HCT116 (cell line): ENCODE results near the gene CSRP1. TPM values are rescaled to one million over a fixed set of nuclear protein-coding genes. Genes with fewer than 3 reads are reported as not detected.

Experiments used
- ATAC-seq: fragments of 200-7000 bp; cut with Tn5 transposase; 2 replicates; pipeline ENCODE4 v1.9.1; 2020; ENCODE audit warnings: mild to moderate bottlenecking, moderate library complexity
- BruUV-seq: library from RNA; stranded (reverse); fragments of 400-500 nt; replicated peaks from 2 replicates; lab custom pipeline; 2021; lab: Mats Ljungman, UMichigan
- CTCF ChIA-PET: fragments of 300-600 bp; sonication (Branson Sonifier 250); formaldehyde crosslinking; loops from one replicate; lab custom pipeline; 2021; ENCODE audit warnings: antibody characterized with exemption; lab: Charles Lee
- POLR2A ChIA-PET: fragments of 300-600, 350-600 bp; sonication (Branson Sonifier 250); formaldehyde crosslinking; loops from one replicate; lab custom pipeline; 2021; ENCODE audit warnings: antibody characterized with exemption; lab: Charles Lee
- RAD21 ChIA-PET, 2 experiments: fragments of 300-600 bp; sonication (Branson Sonifier 250); formaldehyde crosslinking; loops; one replicate each; lab custom pipeline; 2023; ENCODE audit warnings: low total read pairs in 2 of 2; ENCODE audit not compliant: uncharacterized antibody in 2 of 2, unreplicated experiment in 2 of 2, low non-redundant PET in 1 of 2; lab: Charles Lee
- DNase-seq: peaks from one replicate; pipeline ENCODE4 v3.0.0-alpha.2; 2010; ENCODE audit warnings: low read depth, low spot score
- H2AFZ ChIP-seq: fragments of 200-600 bp; shearing (Covaris generic), sonication (generic); 2 replicates; pipeline ENCODE4 v1.6.1; 2017; ENCODE audit warnings: low read depth, mixed run types, mixed read lengths, antibody characterized with exemption, low read length; ENCODE audit not compliant: poor library complexity, severe bottlenecking
- H3K27ac ChIP-seq: 2 replicates; pipeline ENCODE4 v1.5.1; 2012; ENCODE audit warnings: low read depth, low read length
- H3K27me3 ChIP-seq: fragments of 200-600 bp; sonication (generic); 2 replicates; pipeline ENCODE4 v1.6.1; 2016; ENCODE audit warnings: mixed run types, low read length, mixed read lengths; ENCODE audit not compliant: insufficient read depth
- H3K36me3 ChIP-seq, 2 experiments: fragments of 200-500 bp in 1 of 2; fragments of 200-600 bp in 1 of 2; sonication (Bioruptor generic) in 1 of 2; sonication (generic) in 1 of 2; 2 replicates each; pipeline versions ENCODE4 v1.5.1 to v1.6.1; 2014 to 2016; ENCODE audit warnings: low read length in 2 of 2, inconsistent platforms in 1 of 2, mixed read lengths in 1 of 2, mixed run types in 1 of 2; ENCODE audit not compliant: insufficient read depth in 2 of 2, control insufficient read depth in 1 of 2
- H3K4me1 ChIP-seq, 2 experiments: fragments of 200-600 bp in 1 of 2; sonication (generic) in 1 of 2; 2 replicates each; pipeline versions ENCODE4 v1.5.1 to v1.6.1; 2012 to 2017; ENCODE audit warnings: low read length in 2 of 2, inconsistent platforms in 1 of 2, mild to moderate bottlenecking in 1 of 2, mixed read lengths in 1 of 2, mixed run types in 1 of 2, moderate library complexity in 1 of 2; ENCODE audit not compliant: insufficient read depth in 2 of 2, control insufficient read depth in 1 of 2
- H3K4me2 ChIP-seq: fragments of 200-600 bp; sonication (generic); 2 replicates; pipeline ENCODE4 v1.6.1; 2017; ENCODE audit warnings: mixed run types, low read length, mixed read lengths
- H3K4me3 ChIP-seq, 2 experiments: fragments of 200-600 bp in 1 of 2; sonication (generic) in 1 of 2; replicated peaks in 1 of 2; 2 replicates each; pipeline ENCODE4 v1.5.1; 2011 to 2016; ENCODE audit warnings: low read length in 2 of 2, control low read depth in 1 of 2, low read depth in 1 of 2, mild to moderate bottlenecking in 1 of 2, mixed read lengths in 1 of 2, mixed run types in 1 of 2
- H3K79me2 ChIP-seq: fragments of 200-600 bp; sonication (generic); 2 replicates; pipeline ENCODE4 v1.6.1; 2017; ENCODE audit warnings: mild to moderate bottlenecking, mixed run types, low read length, moderate library complexity, mixed read lengths; ENCODE audit not compliant: insufficient read depth
- H3K9ac ChIP-seq: fragments of 200-600 bp; sonication (generic); 2 replicates; pipeline ENCODE4 v1.6.1; 2016; ENCODE audit warnings: low read length, mixed read lengths
- H3K9me2 ChIP-seq: fragments of 200-600 bp; sonication (generic), shearing (Covaris generic); 2 replicates; pipeline ENCODE4 v1.6.1; 2017; ENCODE audit warnings: mixed run types, mild to moderate bottlenecking, moderate library complexity; ENCODE audit not compliant: insufficient read depth
- H3K9me3 ChIP-seq, 2 experiments: fragments of 200-500 bp in 1 of 2; fragments of 200-600 bp in 1 of 2; sonication (Bioruptor generic) in 1 of 2; sonication (generic) in 1 of 2; 2 replicates each; pipeline ENCODE4 v1.6.1; 2014 to 2017; ENCODE audit warnings: low read length in 2 of 2, mixed read lengths in 2 of 2, inconsistent platforms in 1 of 2, low read depth in 1 of 2, mild to moderate bottlenecking in 1 of 2, mixed run types in 1 of 2, moderate library complexity in 1 of 2; ENCODE audit not compliant: control insufficient read depth in 1 of 2, insufficient read depth in 1 of 2
- H4K20me1 ChIP-seq: fragments of 200-600 bp; sonication (generic), shearing (Covaris generic); 2 replicates; pipeline ENCODE4 v1.6.1; 2017; ENCODE audit warnings: mixed run types, mild to moderate bottlenecking, moderate library complexity; ENCODE audit not compliant: insufficient read depth
- CBX3 ChIP-seq: IDR thresholded peaks from 2 replicates; pipeline ENCODE4 v1.6.1; 2012; ENCODE audit warnings: low read depth
- CEBPB ChIP-seq: IDR thresholded peaks from 2 replicates; pipeline ENCODE4 v1.6.1; 2012; ENCODE audit warnings: low read depth
- ELF1 ChIP-seq: IDR thresholded peaks from 2 replicates; pipeline ENCODE4 v1.6.1; 2012; ENCODE audit warnings: low read depth, borderline replicate concordance
- EZH2 ChIP-seq: fragments of 200-600 bp; sonication (generic); IDR thresholded peaks from 2 replicates; pipeline ENCODE4 v1.6.1; 2017; ENCODE audit warnings: antibody characterized with exemption, mixed run types
- FOSL1 ChIP-seq: IDR thresholded peaks from 2 replicates; pipeline ENCODE4 v1.6.1; 2012; ENCODE audit warnings: low read depth
- JUND ChIP-seq: IDR thresholded peaks from 2 replicates; pipeline ENCODE4 v1.6.1; 2012
- POLR2A ChIP-seq: IDR thresholded peaks from 2 replicates; pipeline ENCODE4 v1.7.0; 2011; ENCODE audit warnings: borderline replicate concordance; ENCODE audit not compliant: insufficient read depth, insufficient read length; ENCODE audit errors: extremely low read depth
- POLR2AphosphoS5 ChIP-seq: IDR thresholded peaks from 2 replicates; pipeline ENCODE4 v1.6.1; 2011; ENCODE audit warnings: mild to moderate bottlenecking, low read depth, low read length, moderate library complexity
- RAD21 ChIP-seq: IDR thresholded peaks from 2 replicates; pipeline ENCODE4 v1.6.1; 2012; ENCODE audit warnings: low read depth, mild to moderate bottlenecking
- REST ChIP-seq: IDR thresholded peaks from 2 replicates; pipeline ENCODE4 v1.6.1; 2012; ENCODE audit warnings: low read depth
- SP1 ChIP-seq: IDR thresholded peaks from 2 replicates; pipeline ENCODE4 v1.6.1; 2012; ENCODE audit warnings: low read depth
- YY1 ChIP-seq: IDR thresholded peaks from 2 replicates; pipeline ENCODE4 v1.6.1; 2011; ENCODE audit warnings: low read length, low read depth, moderate library complexity, mild to moderate bottlenecking; ENCODE audit not compliant: insufficient replicate concordance; ENCODE audit errors: extremely low read depth
- ZBTB33 ChIP-seq: IDR thresholded peaks from 2 replicates; pipeline ENCODE4 v1.6.1; 2011; ENCODE audit warnings: mild to moderate bottlenecking, low read length, moderate library complexity; ENCODE audit not compliant: insufficient replicate concordance; ENCODE audit errors: extremely low read depth
- intact Hi-C: fragments of 100-400 bp; cut with micrococcal nuclease; formaldehyde crosslinking; loops from 2 replicates; pipeline ENCODE4 v1.10.0; 2022
- total RNA-seq: library from RNA; stranded (reverse); gene quantifications from one replicate; pipeline ENCODE4 v1.2.1, GENCODE V29; 2021; ENCODE audit not compliant: unreplicated experiment
- TF ChIP-seq, protein P1 (sequence below): IDR thresholded peaks from 2 replicates; pipeline ENCODE4 v1.6.1; 2012

The CSRP1 gene
- total RNA-seq, 1 experiment from 2014 or later = 51.7 TPM

GRCh38 chr1:201531551-201532425 is 24.9 kb upstream of the CSRP1 start:
- Histone ChIP-seq H3K27me3 (no peaks in the 10 kb centered on the region), H2AFZ (no peak overlapping the region), H3K36me3 (no peaks in the 10 kb centered on the region), H3K9ac (no peak overlapping the region), H3K4me2 (no peak overlapping the region), H4K20me1 (no peaks in the 10 kb centered on the region), H3K79me2 (no peaks in the 10 kb centered on the region), H3K9me2 (no peaks in the 10 kb centered on the region), H3K27ac (no peak overlapping the region), H3K4me3 (no peak overlapping the region), H3K9me3 (no peaks in the 10 kb centered on the region)
- DNase-seq = no peak
- no peak for TF ChIP-seq FOSL1
- TF ChIP-seq REST = no peak
- no peak for TF ChIP-seq JUND
- TF ChIP-seq SP1 = no peak
- TF ChIP-seq YY1 = no peak
- TF ChIP-seq, protein P1, sequence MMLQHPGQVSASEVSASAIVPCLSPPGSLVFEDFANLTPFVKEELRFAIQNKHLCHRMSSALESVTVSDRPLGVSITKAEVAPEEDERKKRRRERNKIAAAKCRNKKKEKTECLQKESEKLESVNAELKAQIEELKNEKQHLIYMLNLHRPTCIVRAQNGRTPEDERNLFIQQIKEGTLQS = no peak
- TF ChIP-seq ZBTB33 = no peak
- TF ChIP-seq CBX3 = no peak
- no peak for TF ChIP-seq EZH2
- TF ChIP-seq RAD21 = no peak
- no peak for TF ChIP-seq CEBPB
- TF ChIP-seq POLR2A = no peak
- no peak for TF ChIP-seq ELF1
- TF ChIP-seq POLR2AphosphoS5 = no peak
- TF ChIP-seq, all 23 proteins: peak for 0
- ChIA-PET CTCF (interaction anchor here (0.8 to 2.4 kb wide), 11 partner anchors 10 to 346 kb away, joined by 3 to 13 read pairs (median 5); no protein-coding TSS in a partner anchor), POLR2A (no interaction called here), RAD21 (no interaction called here)
- BruUV-seq = no TSS peak
- intact Hi-C loops = loop anchor here (5.0 kb wide), 1 partner anchor 346 kb away; no protein-coding TSS in a partner anchor
- no peak for ATAC-seq
- peaks cover 22 to 25% of the 10 kb centered on the region in 2 experiments for H3K4me1 ChIP-seq
